Esophagus muscularis mucosa (tissue), 4 donors: Measurements from ENCODE around the gene GNG13. TPM values are rescaled to one million over a fixed set of nuclear protein-coding genes. Genes with fewer than 3 reads are reported as not detected.

ENCODE experiments used
- DNase-seq: peaks from one replicate; pipeline ENCODE4 v3.0.0-alpha.2; 2017; ENCODE audit errors: extremely low spot score
- H3K27ac ChIP-seq, 4 donors: fragments of 200-600 bp; sonication (generic); replicated peaks in 1 of 4; 1 replicate in 3 of 4; 2 replicates in 1 of 4; pipeline ENCODE4 v1.5.1; 2016 to 2019; ENCODE audit warnings: mild to moderate bottlenecking in 1 of 4
- H3K27me3 ChIP-seq, 4 donors: fragments of 200-600 bp; sonication (generic); one replicate each; pipeline versions ENCODE4 v1.5.1 to v1.6.0; 2016 to 2019
- H3K36me3 ChIP-seq, 4 donors: fragments of 200-600 bp; sonication (generic); one replicate each; pipeline ENCODE4 v1.5.1; 2016 to 2019
- H3K4me1 ChIP-seq, 4 donors: fragments of 200-600 bp; sonication (generic); one replicate each; pipeline ENCODE4 v1.5.1; 2016 to 2019
- H3K4me3 ChIP-seq, 4 donors: fragments of 200-600 bp; sonication (generic); 1 replicate in 2 of 4; 2 replicates in 2 of 4; pipeline ENCODE4 v1.5.1; 2016 to 2019; ENCODE audit warnings: mild to moderate bottlenecking in 4 of 4, moderate library complexity in 1 of 4
- H3K9me3 ChIP-seq, 4 donors: fragments of 200-600 bp; sonication (generic); 1 replicate in 3 of 4; 2 replicates in 1 of 4; pipeline ENCODE4 v1.5.1; 2016 to 2019
- EP300 ChIP-seq: sonication (generic); formaldehyde crosslinking; IDR thresholded peaks from one replicate; pipeline ENCODE4 v1.6.1; 2017; ENCODE audit warnings: antibody characterized with exemption
- POLR2A ChIP-seq: fragments of 450-650 bp; IDR thresholded peaks from one replicate; pipeline ENCODE4 v1.6.1; 2017; ENCODE audit warnings: antibody characterized with exemption, moderate library complexity, mild to moderate bottlenecking, low read depth
- POLR2AphosphoS5 ChIP-seq, 2 donors: sonication (generic); formaldehyde crosslinking; IDR thresholded peaks; one replicate each; pipeline ENCODE4 v1.6.1; 2017; ENCODE audit warnings: antibody characterized with exemption in 2 of 2
- WGBS: methylation state at CpG from one replicate; pipeline ENCODE4 v1.1.5; 2018; 5-methylcytosine and 5-hydroxymethylcytosine counted together
- intact Hi-C: fragments of 100-400 bp; cut with DNase I; formaldehyde crosslinking; loops from one replicate; pipeline ENCODE4 v1.15.1; 2023
- total RNA-seq, 4 donors: library from RNA; depleted of rRNA; stranded (reverse); fragments of >200 nt; gene quantifications; one replicate each; pipeline versions ENCODE4 v1.1.0 to v1.2.1, GENCODE V29; 2016
- TF ChIP-seq, protein P1 (sequence below), 3 experiments: fragments of 200-600 bp in 2 of 3; fragments of 450-650 bp in 1 of 3; sonication (generic) in 2 of 3; IDR thresholded peaks; one replicate each; pipeline ENCODE4 v1.5.1; 2017 to 2019; ENCODE audit warnings: antibody characterized with exemption in 3 of 3, mild to moderate bottlenecking in 2 of 3, moderate library complexity in 1 of 3

The GNG13 gene
- total RNA-seq, 4 donors from 2014 or later = not detected

DNA sequence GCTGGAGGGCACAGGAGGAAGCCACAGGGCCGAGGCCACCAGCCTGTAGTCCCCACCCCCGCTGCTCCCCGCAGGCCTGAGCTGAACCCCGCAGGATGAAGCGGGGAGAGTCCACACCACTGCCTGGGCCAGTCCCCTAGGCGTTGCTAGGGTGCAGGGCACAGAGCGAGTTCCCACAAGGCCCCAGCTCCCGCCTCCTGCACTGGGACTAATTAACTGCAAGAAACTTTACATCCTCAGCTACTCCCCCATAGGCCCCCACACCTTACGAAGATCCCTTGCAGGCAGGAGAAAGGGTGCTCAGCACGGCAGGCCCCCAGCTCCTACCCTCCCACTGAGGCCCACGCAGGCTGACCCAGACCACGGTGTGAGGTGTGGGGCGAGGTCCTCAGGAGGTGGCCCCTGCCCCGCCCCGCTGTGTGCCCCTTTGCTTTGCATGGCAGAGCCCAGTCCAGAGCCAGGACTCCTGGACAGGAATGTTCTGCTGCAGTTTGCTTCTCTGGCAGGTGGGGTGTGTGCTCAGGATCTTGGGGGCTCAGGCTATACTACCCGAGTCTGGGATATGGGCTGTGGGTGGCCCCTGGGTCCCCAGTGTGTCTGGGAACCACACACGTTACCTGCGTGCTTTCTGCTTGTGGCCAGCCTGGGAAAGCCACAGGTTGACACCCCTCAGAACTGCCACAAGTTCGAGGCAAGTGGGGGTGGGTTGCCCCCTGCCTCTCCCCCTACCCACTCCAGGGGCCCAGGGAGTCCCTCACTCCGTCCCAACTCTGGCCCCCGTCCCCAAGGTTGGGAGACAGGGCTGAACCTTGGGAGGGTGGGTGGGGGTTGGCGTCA is 1.2 kb downstream of the GNG13 start:
- Histone ChIP-seq H3K4me3 (no peak overlapping the region), H3K27ac (no peak overlapping the region), H3K9me3 (no peaks in the 10 kb centered on the region), H3K27me3 (peaks cover 0 to 89% (median 28%) of the 10 kb centered on the region in 4 donors), H3K4me1 (peaks cover 0 to 10% (median 3%) of the 10 kb centered on the region in 4 donors), H3K36me3 (no peaks in the 10 kb centered on the region)
- DNase-seq = no peak
- TF ChIP-seq EP300 (no peak), POLR2A (no peak), POLR2AphosphoS5 (IDR thresholded peaks at IDR 0.05) (no peak)
- TF ChIP-seq, protein P1, sequence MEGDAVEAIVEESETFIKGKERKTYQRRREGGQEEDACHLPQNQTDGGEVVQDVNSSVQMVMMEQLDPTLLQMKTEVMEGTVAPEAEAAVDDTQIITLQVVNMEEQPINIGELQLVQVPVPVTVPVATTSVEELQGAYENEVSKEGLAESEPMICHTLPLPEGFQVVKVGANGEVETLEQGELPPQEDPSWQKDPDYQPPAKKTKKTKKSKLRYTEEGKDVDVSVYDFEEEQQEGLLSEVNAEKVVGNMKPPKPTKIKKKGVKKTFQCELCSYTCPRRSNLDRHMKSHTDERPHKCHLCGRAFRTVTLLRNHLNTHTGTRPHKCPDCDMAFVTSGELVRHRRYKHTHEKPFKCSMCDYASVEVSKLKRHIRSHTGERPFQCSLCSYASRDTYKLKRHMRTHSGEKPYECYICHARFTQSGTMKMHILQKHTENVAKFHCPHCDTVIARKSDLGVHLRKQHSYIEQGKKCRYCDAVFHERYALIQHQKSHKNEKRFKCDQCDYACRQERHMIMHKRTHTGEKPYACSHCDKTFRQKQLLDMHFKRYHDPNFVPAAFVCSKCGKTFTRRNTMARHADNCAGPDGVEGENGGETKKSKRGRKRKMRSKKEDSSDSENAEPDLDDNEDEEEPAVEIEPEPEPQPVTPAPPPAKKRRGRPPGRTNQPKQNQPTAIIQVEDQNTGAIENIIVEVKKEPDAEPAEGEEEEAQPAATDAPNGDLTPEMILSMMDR (IDR thresholded peaks at IDR 0.05) = no peak
- intact Hi-C loops = no loop called here
- 58% methylated on average over 16 of the region's 22 CpGs for WGBS

DNA sequence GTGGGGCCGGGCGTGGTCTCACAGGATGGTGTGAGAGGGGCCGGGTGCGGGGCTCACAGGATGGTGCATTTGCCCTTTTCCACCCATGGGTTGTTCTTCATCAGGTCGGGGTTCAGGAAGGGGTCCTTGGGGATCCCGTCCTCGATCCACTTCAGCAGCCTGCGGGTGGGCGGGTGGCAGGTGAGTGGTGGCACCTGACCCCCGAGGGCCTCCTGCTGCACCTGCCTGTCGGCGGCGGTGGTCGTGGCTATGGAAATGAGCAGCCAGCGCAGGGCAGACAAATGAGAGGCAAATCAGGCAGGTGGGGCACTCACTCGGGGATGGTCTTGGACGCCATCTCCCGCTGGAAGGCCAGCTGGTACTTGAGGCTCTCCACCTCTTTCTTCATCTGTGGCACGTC is 1.9 kb downstream of the GNG13 start:
- no peak for TF ChIP-seq EP300
- TF ChIP-seq, protein P1 (IDR thresholded peaks at IDR 0.05) = no peak
- TF ChIP-seq POLR2AphosphoS5 (IDR thresholded peaks at IDR 0.05) = no peak
- no peak for TF ChIP-seq POLR2A
- Histone ChIP-seq H3K27me3 (peaks cover 0 to 82% (median 27%) of the 10 kb centered on the region in 4 donors), H3K9me3 (no peaks in the 10 kb centered on the region), H3K27ac (no peak overlapping the region), H3K36me3 (peaks cover 0 to 5% (median 0%) of the 10 kb centered on the region in 4 donors), H3K4me1 (peaks cover 0 to 10% (median 3%) of the 10 kb centered on the region in 4 donors), H3K4me3 (no peak overlapping the region)
- 96% methylated on average over 7 of the region's 19 CpGs for WGBS
- intact Hi-C loops = no loop called here
- DNase-seq = no peak

DNA sequence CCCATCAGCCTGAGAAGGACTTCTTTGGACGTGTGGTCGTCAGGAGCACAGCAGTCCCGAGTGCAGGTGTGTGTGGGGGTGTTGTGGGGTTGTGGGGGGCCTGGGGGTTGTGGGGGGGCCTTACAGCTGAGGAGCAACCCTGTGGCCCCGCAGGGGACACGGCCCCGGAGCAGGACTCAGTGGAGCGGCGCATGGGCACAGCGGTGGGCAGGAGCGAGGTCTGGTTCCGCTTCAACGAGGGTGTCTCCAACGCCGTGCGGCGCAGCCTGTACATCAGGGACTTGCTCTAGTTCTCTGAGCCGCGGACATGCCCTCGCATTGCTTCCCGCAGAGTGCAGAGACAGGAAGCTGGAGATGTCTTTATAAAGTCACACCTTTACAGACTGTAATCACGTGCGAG is 2.8 kb downstream of the GNG13 start:
- H3K4me1 ChIP-seq = peaks cover 0 to 10% (median 3%) of the 10 kb centered on the region in 4 donors
- DNase-seq = no peak
- TF ChIP-seq EP300 = no peak
- no peak for TF ChIP-seq POLR2AphosphoS5 (IDR thresholded peaks at IDR 0.05)
- H3K9me3 ChIP-seq = no peaks in the 10 kb centered on the region
- no peak overlapping the region for H3K4me3 ChIP-seq
- peaks cover 0 to 12% (median 4%) of the 10 kb centered on the region in 4 donors for H3K36me3 ChIP-seq
- WGBS = 97% methylated on average over 19 of the region's 22 CpGs
- H3K27ac ChIP-seq = no peak overlapping the region
- intact Hi-C loops = no loop called here
- H3K27me3 ChIP-seq = peaks cover 0 to 72% (median 25%) of the 10 kb centered on the region in 4 donors

DNA sequence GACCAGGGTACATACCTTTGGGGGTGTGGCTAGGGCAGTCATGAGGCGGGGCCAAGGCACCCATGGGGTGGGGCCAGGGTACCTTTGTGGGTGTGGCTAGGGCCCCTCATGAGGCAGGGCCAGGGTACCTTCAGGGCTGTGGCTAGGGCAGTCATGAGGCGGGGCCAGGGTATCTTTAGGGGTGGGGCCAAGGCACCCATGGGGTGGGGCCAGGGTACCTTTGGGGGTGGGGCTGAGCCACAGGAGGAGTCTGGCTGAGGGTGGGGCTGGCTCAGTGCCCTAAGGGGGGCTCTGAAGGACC is 3.5 kb downstream of the GNG13 start:
- intact Hi-C loops = no loop called here
- H3K27me3 ChIP-seq = peaks cover 0 to 66% (median 24%) of the 10 kb centered on the region in 4 donors

DNA sequence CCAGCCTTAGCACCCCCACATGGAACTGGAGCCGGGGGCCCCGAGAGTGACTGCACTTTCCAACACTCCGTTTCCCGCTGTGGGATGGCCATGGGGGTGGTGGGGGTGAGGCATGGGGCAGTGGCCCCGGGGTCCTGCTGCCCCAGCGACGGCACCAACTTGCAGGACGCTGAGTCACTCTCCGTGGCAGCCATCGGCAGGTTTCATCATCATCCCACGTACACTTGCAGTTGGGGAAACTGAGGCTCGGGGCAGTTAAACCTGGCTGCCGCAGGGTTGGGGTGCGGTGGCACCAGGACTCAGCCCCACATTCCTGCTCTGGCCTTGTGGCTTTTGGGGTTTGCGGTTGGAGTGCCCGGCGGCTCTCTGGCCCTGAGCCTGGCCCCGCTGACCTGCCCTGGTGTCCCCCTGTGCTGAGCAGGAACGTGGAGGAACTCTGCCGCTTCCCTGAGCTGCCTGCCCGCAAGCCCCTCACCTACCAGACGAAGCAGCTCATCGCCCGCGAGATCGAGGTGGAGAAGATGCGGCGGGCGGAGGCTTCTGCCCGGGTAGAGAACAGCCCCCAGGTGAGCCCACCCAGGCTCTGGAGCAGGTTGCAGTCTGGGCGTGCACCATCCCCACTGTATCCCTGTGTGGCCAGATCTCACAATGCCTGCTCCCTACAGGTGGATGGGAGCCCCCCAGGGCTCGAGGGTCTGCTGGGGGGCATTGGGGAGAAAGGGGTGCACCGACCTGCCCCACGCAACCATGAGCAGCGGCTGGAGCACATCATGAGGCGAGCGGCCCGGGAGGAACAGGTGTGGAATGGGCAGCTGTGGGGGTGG is 4.0 kb downstream of the GNG13 start:
- Histone ChIP-seq H3K27ac (no peak overlapping the region), H3K4me3 (no peak overlapping the region), H3K36me3 (peaks cover 0 to 21% (median 10%) of the 10 kb centered on the region in 4 donors), H3K27me3 (peaks cover 0 to 60% (median 19%) of the 10 kb centered on the region in 4 donors), H3K9me3 (no peaks in the 10 kb centered on the region), H3K4me1 (peaks cover 0 to 10% (median 3%) of the 10 kb centered on the region in 4 donors)
- TF ChIP-seq POLR2A (no peak), EP300 (no peak), POLR2AphosphoS5 (IDR thresholded peaks at IDR 0.05) (no peak)
- TF ChIP-seq, protein P1 (IDR thresholded peaks at IDR 0.05) = no peak
- intact Hi-C loops = no loop called here
- DNase-seq = no peak
- WGBS = 94% methylated on average over 18 of the region's 38 CpGs

More for the DNA sequence above, 3.5 kb downstream of the GNG13 start:
- H3K9me3 ChIP-seq = no peaks in the 10 kb centered on the region
- no peak overlapping the region for H3K27ac ChIP-seq
- no peak for DNase-seq
- peaks cover 0 to 10% (median 3%) of the 10 kb centered on the region in 4 donors for H3K4me1 ChIP-seq
- H3K36me3 ChIP-seq = peaks cover 0 to 17% (median 7%) of the 10 kb centered on the region in 4 donors
- 100% methylated on average over 2 of the region's 2 CpGs for WGBS
- no peak for TF ChIP-seq POLR2AphosphoS5 (IDR thresholded peaks at IDR 0.05)
- H3K4me3 ChIP-seq = no peak overlapping the region
